Large intestine (tissue), 3 donors: Measurements from ENCODE around the gene ALCAM. TPM values are rescaled to one million over a fixed set of nuclear protein-coding genes. Genes with fewer than 3 reads are reported as not detected.

ENCODE experiments used
- DNase-seq, 2 donors: peaks; one replicate each; pipeline versions ENCODE4 v3.0.0 to v3.0.0-alpha.2; 2013
- H3K27ac ChIP-seq: one replicate; pipeline ENCODE4 v1.5.1; 2013; ENCODE audit warnings: low read length
- H3K27me3 ChIP-seq: 2 replicates; pipeline ENCODE4 v1.6.1; 2013; ENCODE audit warnings: low read length; ENCODE audit not compliant: control insufficient read depth, insufficient read depth
- H3K36me3 ChIP-seq: 2 replicates; pipeline ENCODE4 v1.6.1; 2013; ENCODE audit warnings: low read length; ENCODE audit not compliant: control insufficient read depth, insufficient read depth
- H3K4me1 ChIP-seq: one replicate; pipeline ENCODE4 v1.6.1; 2013; ENCODE audit warnings: low read length; ENCODE audit not compliant: control insufficient read depth, insufficient read depth
- H3K4me3 ChIP-seq: one replicate; pipeline ENCODE4 v1.5.1; 2013; ENCODE audit warnings: low read length
- H3K9me3 ChIP-seq: one replicate; pipeline ENCODE4 v1.6.1; 2013; ENCODE audit warnings: mild to moderate bottlenecking, low read depth, low read length, moderate library complexity; ENCODE audit not compliant: control insufficient read depth
- WGBS: methylation state at CpG from one replicate; pipeline ENCODE4 v1.1.5; 2013; ENCODE audit warnings: low lambda C conversion rate; ENCODE audit not compliant: insufficient coverage; 5-methylcytosine and 5-hydroxymethylcytosine counted together
- polyA plus RNA-seq: library from polyadenylated mRNA; unstranded; fragments of 120-200 nt; gene quantifications from one replicate; pipeline ENCODE4 v1.2.1, GENCODE V29; 2013

Gene ALCAM
- polyA plus RNA-seq, 1 donor = 41.5 TPM

GRCh38 chr3:105542282-105543019, 175.7 kb downstream of the ALCAM start:
- DNase-seq = no peak
- WGBS = 100% methylated on average over 1 of the region's 1 CpG
- Histone ChIP-seq H3K27ac (no peak overlapping the region), H3K9me3 (no peaks in the 10 kb centered on the region), H3K4me3 (no peak overlapping the region), H3K36me3 (peaks cover 2% of the 10 kb centered on the region), H3K27me3 (no peaks in the 10 kb centered on the region), H3K4me1 (no peaks in the 10 kb centered on the region)

- no peak for DNase-seq
- Histone ChIP-seq H3K9me3 (no peaks in the 10 kb centered on the region), H3K4me3 (no peak overlapping the region), H3K27ac (no peak overlapping the region), H3K27me3 (no peaks in the 10 kb centered on the region), H3K4me1 (no peaks in the 10 kb centered on the region), H3K36me3 (peaks cover 2% of the 10 kb centered on the region)
- no CpG with 5 or more reads among the region's 1 CpG for WGBS
Observed at GRCh38 chr3:105545051-105545450, 178.3 kb downstream of the ALCAM start.

- no peak for DNase-seq
- H3K36me3 ChIP-seq = peaks cover 3% of the 10 kb centered on the region
- no peaks in the 10 kb centered on the region for H3K9me3 ChIP-seq
- H3K4me1 ChIP-seq = no peaks in the 10 kb centered on the region
- no CpG with 5 or more reads among the region's 3 CpGs for WGBS
- no peak overlapping the region for H3K27ac ChIP-seq
- no peak overlapping the region for H3K4me3 ChIP-seq
- H3K27me3 ChIP-seq = no peaks in the 10 kb centered on the region
Observed at GRCh38 chr3:105553851-105554250, 187.1 kb downstream of the ALCAM start.

GRCh38 chr3:105555206-105555605, 188.5 kb downstream of the ALCAM start:
- Histone ChIP-seq H3K27me3 (no peaks in the 10 kb centered on the region), H3K9me3 (no peaks in the 10 kb centered on the region), H3K27ac (no peak overlapping the region), H3K36me3 (peaks cover 3% of the 10 kb centered on the region), H3K4me1 (no peaks in the 10 kb centered on the region), H3K4me3 (no peak overlapping the region)
- DNase-seq = no peak
- WGBS = 100% methylated on average over 1 of the region's 2 CpGs

- whole genome bisulfite sequencing = 100% methylated on average over 1 of the region's 1 CpG
- peaks cover 4% of the 10 kb centered on the region for H3K9me3 ChIP-seq
Observed at GRCh38 chr3:105559856-105560255, 193.1 kb downstream of the ALCAM start.

GRCh38 chr3:105561876-105562275, 195.2 kb downstream of the ALCAM start:
- H3K27me3 ChIP-seq = no peaks in the 10 kb centered on the region
- H3K27ac ChIP-seq = peak overlapping the region; percentile 46
- no peak overlapping the region for H3K4me3 ChIP-seq
- H3K4me1 ChIP-seq = peaks cover 5% of the 10 kb centered on the region
- WGBS = no CpG with 5 or more reads among the region's 1 CpG
- peak; percentile 68 to 87 for DNase-seq
- H3K9me3 ChIP-seq = peaks cover 4% of the 10 kb centered on the region
- H3K36me3 ChIP-seq = no peaks in the 10 kb centered on the region

More at GRCh38 chr3:105559856-105560255, 193.1 kb downstream of the ALCAM start:
- Histone ChIP-seq H3K27ac (no peak overlapping the region), H3K4me1 (peaks cover 2% of the 10 kb centered on the region), H3K36me3 (no peaks in the 10 kb centered on the region), H3K27me3 (no peaks in the 10 kb centered on the region), H3K4me3 (no peak overlapping the region)
- no peak for DNase-seq

GRCh38 chr3:105564546-105565288, 198.0 kb downstream of the ALCAM start:
- Histone ChIP-seq H3K27ac (peak overlapping the region; percentile 49), H3K27me3 (no peaks in the 10 kb centered on the region), H3K4me3 (no peak overlapping the region), H3K4me1 (peaks cover 5% of the 10 kb centered on the region), H3K36me3 (no peaks in the 10 kb centered on the region), H3K9me3 (peaks cover 4% of the 10 kb centered on the region)
- DNase-seq = peak; percentile 37 to 78
- WGBS = no CpG with 5 or more reads among the region's 6 CpGs

- Histone ChIP-seq H3K36me3 (peaks cover 2% of the 10 kb centered on the region), H3K9me3 (no peaks in the 10 kb centered on the region), H3K4me3 (no peak overlapping the region), H3K4me1 (no peaks in the 10 kb centered on the region), H3K27ac (no peak overlapping the region), H3K27me3 (no peaks in the 10 kb centered on the region)
- 83% methylated on average over 1 of the region's 5 CpGs for WGBS
- DNase-seq = no peak
Observed at GRCh38 chr3:105571005-105571404, 204.3 kb downstream of the ALCAM start.

- H3K27me3 ChIP-seq = no peaks in the 10 kb centered on the region
- no peak for DNase-seq
- H3K27ac ChIP-seq = no peak overlapping the region
- peaks cover 2% of the 10 kb centered on the region for H3K36me3 ChIP-seq
- H3K4me1 ChIP-seq = no peaks in the 10 kb centered on the region
- WGBS = 100% methylated on average over 4 of the region's 6 CpGs
- no peak overlapping the region for H3K4me3 ChIP-seq
- H3K9me3 ChIP-seq = no peaks in the 10 kb centered on the region
Observed at GRCh38 chr3:105572501-105572900, 205.8 kb downstream of the ALCAM start.

- DNase-seq = no peak
- Histone ChIP-seq H3K36me3 (no peaks in the 10 kb centered on the region), H3K27ac (no peak overlapping the region), H3K27me3 (no peaks in the 10 kb centered on the region), H3K4me3 (no peak overlapping the region), H3K9me3 (no peaks in the 10 kb centered on the region), H3K4me1 (no peaks in the 10 kb centered on the region)
- no CpG with 5 or more reads among the region's 1 CpG for WGBS
Observed at GRCh38 chr3:105579439-105579838, 212.7 kb downstream of the ALCAM start.
